K562 (cell line): ENCODE results near the gene ABCF2. TPM values are rescaled to one million over a fixed set of nuclear protein-coding genes. Genes with fewer than 3 reads are reported as not detected.

Source experiments
- BHLHE40 ChIP-seq: IDR thresholded peaks from 2 replicates; pipeline ENCODE4 v1.6.1; 2011; ENCODE audit warnings: low read length, improper control_type of control experiment
- CEBPB ChIP-seq: fragments of 450-650 bp; IDR thresholded peaks from 2 replicates; pipeline ENCODE4 v1.6.1; 2016; ENCODE audit warnings: missing genetic modification characterization, missing compliant biosample characterization
- CREB1 ChIP-seq, 2 experiments: sonication (generic) in 1 of 2; formaldehyde crosslinking in 1 of 2; IDR thresholded peaks; 2 replicates each; pipeline versions ENCODE4 v1.6.1 to v1.8.0; 2012 to 2022; ENCODE audit warnings: inconsistent platforms in 1 of 2, mild to moderate bottlenecking in 1 of 2, missing genetic modification reagents in 1 of 2, moderate library complexity in 1 of 2
- CREM ChIP-seq: IDR thresholded peaks from 2 replicates; pipeline ENCODE4 v1.6.1; 2014; ENCODE audit warnings: antibody characterized with exemption, low read depth
- FOS ChIP-seq: IDR thresholded peaks from 3 replicates; pipeline ENCODE4 v1.6.1; 2011; ENCODE audit not compliant: insufficient read length; ENCODE audit errors: extremely low read depth
- FOSL1 ChIP-seq: fragments of 200-800 bp; sonication (Bioruptor generic); conservative IDR thresholded peaks from 2 replicates; pipeline ENCODE4 v1.6.1; 2016; ENCODE audit warnings: missing genetic modification characterization, missing compliant biosample characterization
- GTF2E2 ChIP-seq: fragments of 200-800 bp; sonication (Bioruptor generic); IDR thresholded peaks from 2 replicates; pipeline ENCODE4 v1.6.1; 2016; ENCODE audit warnings: missing genetic modification characterization, missing compliant biosample characterization
- KAT8 ChIP-seq: fragments of 450-650 bp; IDR thresholded peaks from 2 replicates; pipeline ENCODE4 v1.6.1; 2016; ENCODE audit warnings: low read depth, mild to moderate bottlenecking
- MEF2D ChIP-seq: conservative IDR thresholded peaks from 2 replicates; pipeline ENCODE4 v1.6.1; 2016; ENCODE audit warnings: low read depth, missing genetic modification characterization, missing compliant biosample characterization
- NELFE ChIP-seq: IDR thresholded peaks from 2 replicates; pipeline ENCODE4 v1.6.1; 2011; ENCODE audit warnings: mild to moderate bottlenecking; ENCODE audit not compliant: insufficient read depth, insufficient read length
- NFE2 ChIP-seq: IDR thresholded peaks from 2 replicates; pipeline ENCODE4 v1.6.1; 2014; ENCODE audit warnings: antibody characterized with exemption, low read depth
- NKRF ChIP-seq: fragments of 450-650 bp; IDR thresholded peaks from 2 replicates; pipeline ENCODE4 v1.6.1; 2016; ENCODE audit warnings: borderline replicate concordance
- OTX1 ChIP-seq: fragments of 450-650 bp; formaldehyde crosslinking; IDR thresholded peaks from 2 replicates; pipeline ENCODE4 v1.4.0; 2022; ENCODE audit warnings: mild to moderate bottlenecking
- PHF20 ChIP-seq: fragments of 450-650 bp; IDR thresholded peaks from 2 replicates; pipeline ENCODE4 v1.6.1; 2018; ENCODE audit not compliant: partially characterized antibody
- PML ChIP-seq: IDR thresholded peaks from 2 replicates; pipeline ENCODE4 v1.6.1; 2012; ENCODE audit warnings: low read length, inconsistent platforms
- POLR2B ChIP-seq: fragments of 450-650 bp; IDR thresholded peaks from 2 replicates; pipeline ENCODE4 v1.6.1; 2018; ENCODE audit warnings: low read depth; ENCODE audit not compliant: partially characterized antibody
- POLR2G ChIP-seq: fragments of 200-400 bp; formaldehyde crosslinking; IDR thresholded peaks from 2 replicates; pipeline ENCODE4 v1.6.1; 2017; ENCODE audit warnings: low read depth, mild to moderate bottlenecking, antibody characterized with exemption, low read length, moderate library complexity
- POLR2H ChIP-seq: IDR thresholded peaks from 2 replicates; pipeline ENCODE4 v1.6.1; 2016; ENCODE audit warnings: missing genetic modification characterization, low read depth, mild to moderate bottlenecking, control low read depth, missing compliant biosample characterization, moderate library complexity
- RBBP5 ChIP-seq: fragments of 200-600 bp; sonication (generic); IDR thresholded peaks from 2 replicates; pipeline ENCODE4 v1.6.1; 2012; ENCODE audit warnings: borderline replicate concordance, mild to moderate bottlenecking, low read length, control low read depth, inconsistent platforms; ENCODE audit not compliant: insufficient read depth, poor library complexity, severe bottlenecking
- RBFOX2 ChIP-seq: fragments of 200-400 bp; formaldehyde crosslinking; IDR thresholded peaks from 2 replicates; pipeline ENCODE4 v1.6.1; 2017; ENCODE audit warnings: low read depth, mild to moderate bottlenecking, low read length, moderate library complexity
- ZKSCAN8 ChIP-seq: fragments of 200-800 bp; sonication (Bioruptor generic); IDR thresholded peaks from 2 replicates; pipeline ENCODE4 v1.6.1; 2016; ENCODE audit warnings: missing genetic modification characterization, missing compliant biosample characterization
- ZNF143 ChIP-seq: sonication (generic); formaldehyde crosslinking; IDR thresholded peaks from 2 replicates; pipeline ENCODE4 v1.9.0; 2022; ENCODE audit warnings: mild to moderate bottlenecking, missing genetic modification reagents
- ZNF165 ChIP-seq: fragments of 250-450 bp; sonication (Bioruptor Pico); IDR thresholded peaks from 2 replicates; pipeline ENCODE4 v1.4.0; 2020; ENCODE audit warnings: borderline replicate concordance
- ZNF197 ChIP-seq: fragments of 200-800 bp; sonication (Bioruptor generic); IDR thresholded peaks from 2 replicates; pipeline ENCODE4 v1.6.1; 2016; ENCODE audit warnings: low read depth, missing genetic modification characterization, missing compliant biosample characterization
- polyA plus RNA-seq, 8 experiments: library from polyadenylated mRNA; depleted of rRNA in 4 of 8; stranded (reverse) in 5 of 8; unstranded in 3 of 8; fragments of >200 nt; fragmentation: Nextera tagmentation in 2 of 8; fragmentation: Illumina TruSeq in 1 of 8; extraction: Ambion mirVana in 2 of 8; extraction: Trizol in 1 of 8; gene quantifications; 2 replicates each; pipeline versions ENCODE4 v1.2.1 to v1.2.3, GENCODE V29; 2011 to 2014; ENCODE audit warnings: inconsistent platforms in 1 of 8, missing spikeins in 1 of 8
- total RNA-seq, 7 experiments: library from RNA; depleted of rRNA in 6 of 7; stranded (reverse); fragments of >200 nt in 6 of 7; fragmentation: Illumina TruSeq in 2 of 7; extraction: Trizol in 2 of 7; gene quantifications; 2 replicates each; pipeline versions ENCODE4 v1.2.1 to v1.2.3, GENCODE V29; 2011 to 2021; ENCODE audit warnings: low replicate concordance in 1 of 7
- TF ChIP-seq, protein P1 (sequence below): fragments of 450-650 bp; IDR thresholded peaks from 2 replicates; pipeline ENCODE4 v1.6.1; 2016; ENCODE audit warnings: mild to moderate bottlenecking

The ABCF2 gene
- total and polyA plus RNA-seq, 9 of the 15 experiments (the other 6 are each of a cell fraction or from before 2014, with no cell fraction given) = 62.1 to 224 (median 113) TPM

- TF ChIP-seq KAT8 (0 out of 2 replicates have a peak, but pooled peaks have one; percentile 50), POLR2B (peak; percentile 77), ZNF143 (peak; percentile 96), POLR2H (tag) (no peak), ZNF165 (CRISPR knock-in tag) (peak; percentile 13; the same call in 1 of the 2 replicates), PHF20 (peak; percentile 92), CREB1 (IDR thresholded peaks at IDR 0.05) (peak; percentile 99), CREB1 (CRISPR knock-in tag; IDR thresholded peaks at IDR 0.05) (peak; percentile 99), FOSL1 (tag) (no peak; the same call in 1 of the 2 replicates), MEF2D (tag) (no peak), OTX1 (CRISPR knock-in tag) (peak; percentile 91; the same call in 1 of the 2 replicates), POLR2G (peak; percentile 89), NKRF (peak; percentile 99), CREM (peak; percentile 99), ZKSCAN8 (CRISPR knock-in tag) (no peak), RBFOX2 (peak; percentile 92), FOS (peak; percentile 71), BHLHE40 (peak; percentile 85), ZNF197 (CRISPR knock-in tag) (peak; percentile 89; the same call in 1 of the 2 replicates), PML (no peak; the same call in 1 of the 2 replicates), NELFE (no peak), GTF2E2 (tag) (peak; percentile 54; the same call in 1 of the 2 replicates), NFE2 (peak; percentile 14; the same call in 1 of the 2 replicates), CEBPB (tag) (peak; percentile 100), RBBP5 (peak; percentile 66)
- TF ChIP-seq, protein P1, sequence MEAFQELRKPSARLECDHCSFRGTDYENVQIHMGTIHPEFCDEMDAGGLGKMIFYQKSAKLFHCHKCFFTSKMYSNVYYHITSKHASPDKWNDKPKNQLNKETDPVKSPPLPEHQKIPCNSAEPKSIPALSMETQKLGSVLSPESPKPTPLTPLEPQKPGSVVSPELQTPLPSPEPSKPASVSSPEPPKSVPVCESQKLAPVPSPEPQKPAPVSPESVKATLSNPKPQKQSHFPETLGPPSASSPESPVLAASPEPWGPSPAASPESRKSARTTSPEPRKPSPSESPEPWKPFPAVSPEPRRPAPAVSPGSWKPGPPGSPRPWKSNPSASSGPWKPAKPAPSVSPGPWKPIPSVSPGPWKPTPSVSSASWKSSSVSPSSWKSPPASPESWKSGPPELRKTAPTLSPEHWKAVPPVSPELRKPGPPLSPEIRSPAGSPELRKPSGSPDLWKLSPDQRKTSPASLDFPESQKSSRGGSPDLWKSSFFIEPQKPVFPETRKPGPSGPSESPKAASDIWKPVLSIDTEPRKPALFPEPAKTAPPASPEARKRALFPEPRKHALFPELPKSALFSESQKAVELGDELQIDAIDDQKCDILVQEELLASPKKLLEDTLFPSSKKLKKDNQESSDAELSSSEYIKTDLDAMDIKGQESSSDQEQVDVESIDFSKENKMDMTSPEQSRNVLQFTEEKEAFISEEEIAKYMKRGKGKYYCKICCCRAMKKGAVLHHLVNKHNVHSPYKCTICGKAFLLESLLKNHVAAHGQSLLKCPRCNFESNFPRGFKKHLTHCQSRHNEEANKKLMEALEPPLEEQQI = no peak
These were observed at the start of gene ABCF2 (continued) for GRCh38 chr7:151226875-151227782.
